ENCODE results near the gene PARL.
"Not testable (repeated sequence)": the region's sequence is repeated elsewhere in the genome, so short reads cannot be mapped to it uniquely, and the experiment has no call there.

The PARL gene

GRCh38 chr3:183809270-183809669 lies 75.4 kb downstream of the PARL start:
- no peak for DNase-seq
- in situ Hi-C loops (cut with HindIII; ENCODE audit: low pct_ligation_motif_present, low pct_unique_long_range_greater_than_20kb, low sequenced_read_pairs): loop anchor here (25.0 kb wide), 1 partner anchor 322 kb away; no protein-coding TSS in a partner anchor

DNA sequence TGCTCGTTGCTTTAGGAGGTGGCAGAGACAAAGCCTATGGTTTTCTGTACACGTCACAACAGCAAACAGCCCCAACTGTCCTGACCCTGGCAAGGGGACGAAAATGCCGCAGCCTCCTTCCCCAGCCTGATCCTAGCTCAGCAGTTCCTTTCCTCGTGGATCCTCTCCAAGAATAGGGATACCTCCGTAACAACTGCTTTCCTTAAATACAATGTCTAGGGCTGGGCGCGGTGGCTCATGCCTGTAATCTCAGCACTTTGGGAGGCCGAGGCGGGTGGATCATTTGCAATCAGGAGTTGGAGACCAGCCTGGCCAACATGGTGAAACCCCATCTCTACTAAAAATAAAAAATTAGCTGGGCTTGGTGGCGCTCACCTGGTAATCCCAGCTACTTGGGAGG lies 76.3 kb downstream of the PARL start:
- in situ Hi-C loops (cut with HindIII; ENCODE audit: low pct_ligation_motif_present, low pct_unique_long_range_greater_than_20kb, low sequenced_read_pairs): loop anchor here (25.0 kb wide), 1 partner anchor 321 kb away; no protein-coding TSS in a partner anchor

DNA sequence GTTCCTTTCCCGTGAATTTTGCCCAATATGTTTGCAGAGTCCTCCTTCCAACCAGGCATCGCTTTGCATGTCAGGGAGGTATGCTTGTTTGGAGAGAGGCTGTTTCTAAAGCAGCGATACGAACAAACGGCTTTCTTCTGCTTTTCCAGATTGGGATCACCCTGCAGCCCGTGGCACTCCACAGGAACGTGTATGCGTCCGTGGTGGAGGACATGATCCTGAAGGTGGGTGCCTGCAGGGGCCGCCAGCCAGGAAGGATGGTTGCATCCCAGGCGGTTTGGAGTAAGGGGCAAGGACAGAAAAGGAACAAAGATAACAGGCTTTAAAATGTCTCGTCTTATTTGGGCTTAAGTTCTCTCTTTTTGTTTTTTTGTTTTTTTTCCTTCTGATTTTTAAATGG lies 76.8 kb downstream of the PARL start:
- in situ Hi-C loops (cut with HindIII; ENCODE audit: low pct_ligation_motif_present, low pct_unique_long_range_greater_than_20kb, low sequenced_read_pairs): loop anchor here (25.0 kb wide), 1 partner anchor 321 kb away; no protein-coding TSS in a partner anchor
- no peak for DNase-seq

More for the DNA sequence above, 76.3 kb downstream of the PARL start:
- DNase-seq: no peak

GRCh38 chr3:183807209-183807728 lies 77.4 kb downstream of the PARL start:
- DNase-seq: no peak

GRCh38 chr3:183802989-183803388 lies 81.7 kb downstream of the PARL start:
- in situ Hi-C loops (cut with HindIII; ENCODE audit: low pct_ligation_motif_present, low pct_unique_long_range_greater_than_20kb, low sequenced_read_pairs): loop anchor here (25.0 kb wide), 1 partner anchor 316 kb away; no protein-coding TSS in a partner anchor
- no peak for DNase-seq

More at GRCh38 chr3:183807209-183807728, 77.4 kb downstream of the PARL start:
- in situ Hi-C loops (cut with HindIII; ENCODE audit: low pct_ligation_motif_present, low pct_unique_long_range_greater_than_20kb, low sequenced_read_pairs): loop anchor here (25.0 kb wide), 1 partner anchor 320 kb away; no protein-coding TSS in a partner anchor

DNA sequence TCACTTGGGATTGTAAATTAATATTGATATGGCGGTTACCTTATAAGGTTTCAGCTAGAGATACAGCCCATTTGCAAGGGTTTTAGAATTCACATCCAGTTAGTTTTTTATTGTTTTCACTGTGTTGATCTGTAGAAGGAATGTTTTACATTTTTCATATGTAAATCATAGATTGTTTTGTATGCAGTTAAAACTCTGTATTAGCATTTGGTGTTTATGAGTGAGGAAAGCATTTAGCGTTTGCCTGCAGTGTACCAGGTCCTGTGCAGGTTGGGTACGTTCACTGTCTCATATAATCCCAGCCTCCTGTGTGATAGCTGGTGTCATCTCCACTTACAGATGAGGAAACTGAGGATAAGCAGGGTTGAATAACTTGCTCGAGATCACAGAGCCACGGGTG lies 83.1 kb downstream of the PARL start:
- DNase-seq: no peak
- in situ Hi-C loops (cut with HindIII; ENCODE audit: low pct_ligation_motif_present, low pct_unique_long_range_greater_than_20kb, low sequenced_read_pairs): loop anchor here (25.0 kb wide), 1 partner anchor 314 kb away; no protein-coding TSS in a partner anchor

GRCh38 chr3:183800243-183800863 lies 84.3 kb downstream of the PARL start:
- in situ Hi-C loops (cut with HindIII; ENCODE audit: low pct_ligation_motif_present, low pct_unique_long_range_greater_than_20kb, low sequenced_read_pairs): loop anchor here (25.0 kb wide), 1 partner anchor 313 kb away; no protein-coding TSS in a partner anchor
- DNase-seq: no peak

GRCh38 chr3:183799461-183799860 lies 85.2 kb downstream of the PARL start:
- no peak for DNase-seq

GRCh38 chr3:183797996-183798395 lies 86.7 kb downstream of the PARL start:
- no peak for DNase-seq
- in situ Hi-C loops (cut with HindIII; ENCODE audit: low pct_ligation_motif_present, low pct_unique_long_range_greater_than_20kb, low sequenced_read_pairs): no loop called here

More at GRCh38 chr3:183799461-183799860, 85.2 kb downstream of the PARL start:
- in situ Hi-C loops (cut with HindIII; ENCODE audit: low pct_ligation_motif_present, low pct_unique_long_range_greater_than_20kb, low sequenced_read_pairs): no loop called here

GRCh38 chr3:183796372-183796771 lies 88.3 kb downstream of the PARL start:
- in situ Hi-C loops (cut with HindIII; ENCODE audit: low pct_ligation_motif_present, low pct_unique_long_range_greater_than_20kb, low sequenced_read_pairs): no loop called here
- DNase-seq: no peak

DNA sequence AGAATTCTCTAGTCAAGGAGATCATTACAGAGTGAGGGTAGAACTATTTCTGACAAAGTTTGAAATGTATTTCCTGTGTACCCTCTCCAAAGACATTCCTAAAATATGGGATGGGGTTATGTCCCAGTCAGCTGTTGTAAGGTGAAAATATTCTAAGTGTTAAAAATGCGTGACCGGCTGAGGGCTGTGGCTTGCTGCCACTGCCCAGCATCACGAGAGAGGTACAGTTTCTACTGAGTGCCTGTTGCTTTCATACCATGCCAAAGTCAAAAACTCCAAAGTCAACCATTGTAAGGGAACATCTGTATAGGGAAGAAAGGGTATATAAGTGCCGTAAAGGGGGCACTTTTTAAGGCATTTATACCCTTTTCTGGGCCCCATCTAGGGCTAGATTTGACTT lies 90.2 kb downstream of the PARL start:
- no peak for DNase-seq
- in situ Hi-C loops (cut with HindIII; ENCODE audit: low pct_ligation_motif_present, low pct_unique_long_range_greater_than_20kb, low sequenced_read_pairs): no loop called here

GRCh38 chr3:183792976-183793375 lies 91.7 kb downstream of the PARL start:
- no peak for DNase-seq
- in situ Hi-C loops (cut with HindIII; ENCODE audit: low pct_ligation_motif_present, low pct_unique_long_range_greater_than_20kb, low sequenced_read_pairs): no loop called here

GRCh38 chr3:183790700-183791099 lies 94.0 kb downstream of the PARL start:
- no peak for DNase-seq
- in situ Hi-C loops (cut with HindIII; ENCODE audit: low pct_ligation_motif_present, low pct_unique_long_range_greater_than_20kb, low sequenced_read_pairs): no loop called here

- in situ Hi-C loops (cut with HindIII; ENCODE audit: low pct_ligation_motif_present, low pct_unique_long_range_greater_than_20kb, low sequenced_read_pairs): no loop called here
- no peak for DNase-seq
These were observed 94.9 kb downstream of the PARL start for GRCh38 chr3:183789826-183790225.

DNA sequence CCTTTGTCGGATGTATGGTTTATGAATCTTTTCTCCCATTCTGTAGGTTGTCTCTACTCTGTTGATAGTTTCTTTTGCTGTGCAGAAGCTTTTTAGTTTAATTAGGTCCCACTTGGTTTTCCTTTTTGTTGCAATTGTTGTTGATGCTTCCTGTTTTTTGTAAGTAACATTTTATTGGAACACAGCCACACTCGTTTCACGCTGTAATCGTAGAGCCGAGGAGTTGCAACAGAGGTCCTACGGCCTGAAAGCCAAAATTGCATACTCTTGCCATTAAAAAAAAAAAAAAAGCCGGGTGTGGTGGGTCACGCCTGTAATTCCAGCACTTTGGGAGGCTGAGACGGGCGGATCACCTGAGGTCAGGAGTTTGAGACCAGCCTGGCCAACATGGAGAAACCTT lies 100.2 kb downstream of the PARL start:
- in situ Hi-C loops (cut with HindIII; ENCODE audit: low pct_ligation_motif_present, low pct_unique_long_range_greater_than_20kb, low sequenced_read_pairs): not testable (repeated sequence)

DNA sequence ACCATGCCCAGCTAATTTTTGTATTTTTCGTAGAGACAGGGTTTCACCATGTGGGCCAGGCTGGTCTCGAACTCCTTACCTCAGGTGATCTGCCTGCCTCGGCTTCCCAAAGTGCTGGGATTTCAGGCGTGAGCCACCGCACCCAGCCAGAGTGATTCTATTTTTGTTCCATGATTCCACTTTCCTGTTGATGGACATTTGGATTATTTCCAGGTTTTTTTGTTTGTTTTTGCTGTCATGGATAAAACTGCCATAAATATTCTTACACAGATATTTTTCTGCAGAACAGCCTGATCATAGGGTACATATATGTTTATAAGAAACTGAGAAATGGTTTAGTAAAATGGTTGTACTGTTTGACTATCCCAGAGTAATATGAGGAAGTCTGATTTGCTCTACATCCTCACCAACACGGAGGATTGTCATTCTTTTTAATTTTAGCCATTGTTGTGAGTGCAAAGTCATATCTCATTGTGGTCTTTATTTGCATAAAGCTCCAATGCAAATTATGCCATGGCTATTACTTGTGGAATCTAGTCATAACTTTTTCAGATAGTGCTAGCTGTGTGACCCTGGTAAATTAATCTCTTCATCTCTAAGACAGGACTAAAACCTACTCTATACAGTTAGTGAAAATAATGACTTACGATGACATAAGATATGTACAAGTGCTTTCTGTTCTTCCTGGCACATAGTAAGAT lies 102.0 kb downstream of the PARL start:
- no peak for DNase-seq
- in situ Hi-C loops (cut with HindIII; ENCODE audit: low pct_ligation_motif_present, low pct_unique_long_range_greater_than_20kb, low sequenced_read_pairs): no loop called here

More for the DNA sequence above, 100.2 kb downstream of the PARL start:
- not testable (repeated sequence) for DNase-seq

DNA sequence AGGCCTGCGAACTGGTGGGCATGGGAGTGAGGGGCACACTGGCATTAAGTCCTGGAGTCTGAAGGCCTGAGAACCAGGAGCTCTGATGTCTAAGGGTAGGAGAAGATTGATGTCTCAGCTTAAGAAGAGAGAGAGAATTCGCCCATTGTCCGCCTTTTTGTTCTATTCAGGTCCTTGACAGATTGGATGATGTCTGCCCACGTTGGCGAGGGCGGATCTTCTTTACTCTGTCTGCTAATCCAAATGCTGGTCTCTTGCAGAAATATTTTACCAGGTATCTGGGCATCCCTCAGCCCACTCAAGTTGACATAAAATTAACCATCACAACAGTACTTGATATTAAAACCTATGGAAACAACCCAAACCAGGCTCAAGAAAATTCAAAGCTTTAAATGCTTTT lies 103.4 kb downstream of the PARL start:
- DNase-seq: no peak
- in situ Hi-C loops (cut with HindIII; ENCODE audit: low pct_ligation_motif_present, low pct_unique_long_range_greater_than_20kb, low sequenced_read_pairs): no loop called here

DNA sequence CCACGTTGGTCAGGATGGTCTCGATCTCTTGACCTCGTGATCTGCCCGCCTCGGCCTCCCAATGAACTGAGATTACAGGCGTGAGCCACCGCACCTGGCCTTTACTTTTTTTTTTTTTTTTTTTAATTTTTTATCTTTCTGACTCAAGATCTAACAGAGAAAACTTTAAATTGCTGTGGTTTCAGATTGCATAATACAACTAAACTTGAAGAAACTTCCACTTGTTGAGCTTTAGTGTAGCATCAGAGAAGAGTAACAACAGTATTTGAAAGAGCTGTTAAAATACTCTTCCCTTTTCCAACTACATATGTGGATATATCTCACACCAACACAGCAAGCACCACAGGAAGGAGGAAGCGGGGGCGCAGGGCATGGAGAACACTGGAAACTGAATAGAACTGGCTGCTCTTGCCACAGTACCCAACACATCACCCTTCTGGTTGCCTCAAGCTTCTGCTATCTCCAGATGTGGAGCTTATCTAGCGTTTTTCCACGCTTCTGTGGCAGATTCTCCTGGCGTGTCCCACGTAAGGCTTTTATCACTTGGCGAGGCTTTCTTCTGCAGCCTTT lies 104.7 kb downstream of the PARL start:
- no peak for DNase-seq
- in situ Hi-C loops (cut with HindIII; ENCODE audit: low pct_ligation_motif_present, low pct_unique_long_range_greater_than_20kb, low sequenced_read_pairs): no loop called here

All from ACHN (cell line).